NOMO-1 treated with dmso at 0.1 percent for 144 hours (cell line): ENCODE measurements around the gene UBA3.

ENCODE experiments used
- DNase-seq: peaks from one replicate; lab custom pipeline; 2025; ENCODE audit not compliant: unreplicated experiment; lab: John Stamatoyannopoulos, UW

Gene UBA3

GRCh38 chr3:69099576-69099975 is 19.4 kb upstream of the UBA3 start:
- DNase-seq, result no peak

GRCh38 chr3:69097407-69098086 is 17.4 kb upstream of the UBA3 start:
- no peak for DNase-seq

- DNase-seq, result no peak
Observed at GRCh38 chr3:69096299-69096698, 16.1 kb upstream of the UBA3 start.

DNA sequence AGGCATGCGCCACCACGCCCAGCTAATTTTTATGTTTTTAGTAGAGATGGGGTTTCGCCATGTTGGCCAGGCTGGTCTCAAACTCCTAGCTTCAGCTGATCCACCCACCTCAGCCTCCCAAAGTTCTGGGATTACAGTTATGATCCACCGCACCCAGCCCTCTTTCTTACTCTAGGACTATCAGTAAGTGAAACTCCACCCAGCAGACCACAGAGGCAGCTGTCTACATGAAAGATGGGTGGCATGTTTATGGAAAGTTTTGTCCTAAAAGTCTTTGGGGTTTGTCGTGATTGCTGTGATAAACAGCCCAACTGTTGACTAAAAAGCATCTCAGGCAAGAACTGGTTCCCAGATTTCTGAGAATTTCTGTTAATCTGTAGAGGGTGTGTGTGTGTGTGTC is 15.5 kb upstream of the UBA3 start:
- DNase-seq, result no peak

DNA sequence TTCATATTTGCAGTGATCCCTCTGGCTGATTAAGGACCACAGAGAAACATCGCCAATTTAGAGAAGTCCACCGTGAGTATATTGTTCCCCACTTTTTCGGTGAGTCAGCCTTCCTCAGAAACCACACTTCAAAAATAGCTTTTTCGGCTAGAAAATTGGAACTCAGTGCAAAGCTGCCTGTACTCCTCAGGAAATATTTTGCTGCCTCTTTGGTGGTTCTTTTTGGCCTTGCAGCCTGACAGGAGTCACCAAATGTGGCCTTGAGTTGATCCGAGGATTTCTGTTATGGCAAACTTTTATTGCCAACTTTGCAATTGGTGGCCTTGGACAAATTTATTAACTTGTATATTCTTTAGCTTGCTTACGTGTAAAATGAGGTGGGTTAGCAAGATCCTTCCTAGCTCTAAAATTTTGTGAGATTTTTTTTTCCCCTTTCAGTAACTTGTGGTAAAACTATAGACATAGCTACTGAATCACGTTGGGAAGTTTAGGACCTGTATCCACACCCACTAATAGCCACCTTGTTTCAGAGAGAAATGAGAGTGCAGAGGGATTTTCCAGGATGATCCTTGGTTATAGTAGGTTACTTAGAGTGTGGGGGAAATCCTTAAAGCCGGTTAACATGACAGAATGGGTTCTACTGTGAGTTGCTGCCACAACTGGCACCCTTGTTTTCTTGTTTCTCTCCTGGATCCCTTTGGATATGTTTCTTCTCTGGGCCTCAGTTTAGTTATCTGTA is 14.5 kb upstream of the UBA3 start:
- peak; percentile 68 for DNase-seq

DNA sequence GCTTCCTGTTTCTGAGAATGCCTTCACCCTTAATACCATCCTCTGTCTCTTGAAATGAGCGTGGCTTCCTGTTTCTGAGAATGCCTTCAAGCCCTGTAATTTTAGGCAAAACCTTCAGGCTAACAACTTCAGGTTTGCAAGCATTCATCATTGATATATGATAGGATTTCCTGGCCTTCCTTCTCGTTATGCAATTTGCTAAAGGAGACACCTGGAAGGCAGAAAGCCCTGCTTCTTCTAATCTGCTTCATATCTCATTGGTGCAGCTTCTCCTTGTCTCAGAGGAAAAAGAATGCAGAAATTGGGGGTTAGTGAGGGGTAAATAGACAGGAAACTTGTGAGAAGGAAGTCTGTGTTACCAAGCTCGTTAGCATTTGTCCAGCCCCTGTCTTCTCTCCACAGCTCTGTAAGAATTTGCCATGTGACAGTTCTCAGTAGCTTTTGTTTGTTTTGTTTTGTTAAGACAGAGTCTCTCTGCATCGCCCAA is 11.9 kb upstream of the UBA3 start:
- DNase-seq, result peak; percentile 51

DNA sequence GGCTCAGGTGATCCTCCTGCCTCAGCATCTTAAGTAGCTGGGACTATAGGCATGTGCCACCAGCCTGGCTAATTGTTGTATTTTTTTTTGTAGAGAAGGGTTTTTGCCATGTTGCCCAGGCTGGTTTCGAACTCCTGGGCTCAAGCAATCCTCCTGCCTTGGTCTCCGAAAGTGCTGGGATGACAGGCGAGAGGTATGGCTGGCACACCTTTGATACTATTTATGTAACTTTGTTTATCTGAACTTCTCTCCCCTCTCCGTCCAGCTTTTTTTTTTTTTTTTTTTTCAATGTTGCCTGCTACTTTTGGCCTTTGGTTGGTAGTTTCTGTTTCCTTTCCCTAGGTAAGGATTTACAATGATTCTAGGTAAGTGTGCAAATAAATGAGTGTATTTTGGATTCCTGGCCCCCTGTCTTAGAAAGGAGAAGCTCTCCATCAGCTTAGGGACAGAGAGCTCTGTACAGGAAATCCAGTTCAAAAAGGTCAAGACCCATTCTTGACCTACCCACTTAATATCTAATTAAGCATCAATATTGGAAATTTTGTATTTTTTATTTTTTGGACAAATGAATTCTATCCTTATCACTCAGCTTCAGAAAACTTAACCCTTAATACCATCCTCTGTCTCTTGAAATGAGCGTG is 11.3 kb upstream of the UBA3 start:
- no peak for DNase-seq

DNA sequence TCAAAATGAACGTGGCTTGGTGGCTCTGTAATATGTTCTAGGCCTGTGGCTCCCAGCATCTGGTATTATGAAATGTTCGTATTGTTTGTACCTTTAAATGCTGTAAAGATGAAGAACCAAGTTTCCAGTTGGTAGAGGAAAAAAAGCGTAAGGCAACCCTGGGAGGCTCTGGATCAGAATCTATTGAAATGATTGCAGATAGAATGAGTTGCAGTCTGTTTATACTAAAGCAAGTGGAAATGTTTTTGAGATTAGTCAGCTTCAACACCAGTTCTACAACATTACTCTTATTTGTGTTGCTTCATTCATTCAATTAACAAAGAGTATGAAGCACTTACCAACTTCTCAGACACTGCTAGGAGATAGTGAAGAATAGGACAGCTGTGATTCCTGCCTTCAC is 9.9 kb upstream of the UBA3 start:
- DNase-seq, result no peak

- no peak for DNase-seq
Observed at GRCh38 chr3:69088063-69088462, 7.9 kb upstream of the UBA3 start.

DNA sequence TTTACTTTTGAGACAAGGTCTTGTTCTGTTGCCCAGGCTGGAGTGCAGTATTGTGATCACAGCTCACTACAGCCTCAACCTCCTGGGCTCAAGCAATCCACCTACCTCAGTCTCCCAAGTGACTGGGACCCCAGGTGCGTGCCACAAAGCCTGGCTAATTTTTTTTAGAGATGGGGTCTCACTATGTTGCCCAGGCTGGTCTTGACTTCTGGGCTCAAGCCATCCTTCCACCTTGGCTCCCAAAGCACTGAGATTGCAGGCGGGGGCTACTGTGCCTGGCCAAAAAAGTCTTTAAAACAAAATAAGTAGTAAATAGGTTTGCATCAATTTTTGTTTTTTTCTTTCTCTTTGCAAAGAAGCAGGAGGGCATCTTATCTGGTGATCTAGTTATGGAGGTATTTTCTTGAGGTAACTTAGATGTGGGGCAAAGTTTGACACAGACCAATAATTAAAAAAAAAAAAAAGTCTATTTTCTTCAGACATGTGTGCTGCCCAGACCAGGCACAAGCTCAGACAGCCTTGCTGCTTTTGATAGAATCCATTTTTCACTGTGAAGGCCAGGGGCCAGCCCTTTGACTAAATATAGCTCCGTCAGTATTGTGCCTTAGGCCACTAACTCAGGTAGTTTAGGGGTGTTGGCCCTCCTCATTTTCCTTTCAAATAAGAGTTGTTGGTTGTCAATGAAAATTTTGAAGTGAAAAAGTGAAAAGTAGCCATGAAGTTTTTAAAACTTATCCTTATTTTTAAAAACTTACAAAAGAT is 7.0 kb upstream of the UBA3 start:
- DNase-seq, result no peak

DNA sequence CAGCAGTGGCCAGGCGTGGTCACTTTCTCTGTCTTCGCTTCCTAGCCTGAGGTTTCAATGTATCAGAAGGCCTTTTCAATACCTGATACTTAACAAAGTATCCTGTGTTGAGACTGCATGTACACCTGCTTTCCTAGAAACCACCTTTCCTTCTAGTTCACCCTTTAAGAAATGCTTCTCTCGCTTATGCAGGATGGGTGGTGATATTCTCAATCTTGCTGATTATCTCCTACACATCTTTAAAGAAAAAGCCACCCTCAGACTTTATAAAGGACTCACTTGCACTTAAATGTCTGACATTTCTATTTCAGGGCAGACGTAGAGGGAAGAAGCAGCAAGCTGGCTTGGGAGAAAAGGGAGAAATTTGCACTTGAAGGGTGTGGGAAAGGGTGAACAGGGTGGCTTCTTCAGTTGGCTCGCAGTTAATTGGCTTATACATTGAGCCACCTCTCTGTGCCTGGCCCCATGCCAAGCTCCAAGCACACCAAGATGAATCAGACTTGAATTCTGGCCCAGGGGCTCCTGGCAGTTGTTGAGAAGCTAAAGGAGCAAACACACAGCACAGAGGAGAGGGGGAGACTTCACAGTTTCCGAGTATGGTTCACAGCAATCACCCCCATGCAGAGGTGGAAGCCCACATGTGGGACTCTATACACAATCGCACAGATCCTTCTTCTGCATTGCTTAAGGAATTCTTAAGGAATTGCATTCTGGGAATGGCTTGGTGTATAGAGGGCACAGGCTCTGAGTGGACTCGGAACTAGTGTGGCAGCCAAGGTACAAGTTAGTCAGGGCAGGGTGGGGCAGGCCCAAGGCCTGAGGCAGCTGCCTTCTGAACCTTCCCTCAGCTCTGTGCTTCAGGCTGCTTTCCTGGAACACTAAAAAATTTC is 5.9 kb upstream of the UBA3 start:
- DNase-seq, result peak; percentile 29

- no peak for DNase-seq
Observed at GRCh38 chr3:69085168-69085832, 5.1 kb upstream of the UBA3 start.

DNA sequence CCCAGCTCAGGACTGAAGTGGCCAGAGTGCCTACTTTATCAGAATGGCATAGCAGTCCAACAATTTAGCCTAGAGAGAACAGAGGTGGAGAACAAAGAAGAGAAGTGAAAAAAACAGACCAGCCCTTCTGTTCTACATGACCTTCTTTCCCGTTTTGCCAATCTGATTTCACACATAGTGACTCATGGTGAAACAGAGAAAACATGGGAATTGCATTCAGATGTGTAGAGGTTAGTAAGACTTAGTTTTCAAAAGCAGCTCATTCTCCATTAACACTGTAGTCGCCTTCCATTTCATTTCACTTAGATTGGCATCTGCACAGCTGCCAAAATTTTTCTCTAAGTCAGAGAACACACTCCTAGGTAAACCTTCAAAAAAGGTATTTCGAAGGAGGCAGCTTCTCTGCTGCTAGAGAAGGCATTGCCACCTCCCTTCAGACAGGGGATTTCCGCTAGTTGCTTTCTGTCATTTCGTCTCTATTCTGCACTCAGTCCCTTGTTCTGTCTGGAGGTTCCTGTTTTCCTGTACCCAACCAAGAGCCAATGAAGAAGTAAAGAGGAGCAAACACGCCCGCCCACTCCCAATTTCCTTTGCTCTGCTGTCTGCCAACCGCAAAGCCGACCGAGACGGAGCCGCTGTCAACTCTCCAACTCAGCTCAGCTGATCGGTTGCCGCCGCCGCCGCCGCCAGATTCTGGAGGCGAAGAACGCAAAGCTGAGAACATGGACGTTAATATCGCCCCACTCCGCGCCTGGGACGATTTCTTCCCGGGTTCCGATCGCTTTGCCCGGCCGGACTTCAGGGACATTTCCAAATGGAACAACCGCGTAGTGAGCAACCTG is 4.4 kb upstream of the UBA3 start, which contains the start of gene ARL6IP5:
TSS of gene ARL6IP5 (plus strand) at position 612 of the 842 bp plus-strand sequence. CDS start at position 723, 111 bp downstream.
- DNase-seq, result peak; percentile 99

GRCh38 chr3:69082805-69083204 is 2.6 kb upstream of the UBA3 start:
- peak; percentile 63 for DNase-seq

GRCh38 chr3:69082361-69082760 is 2.2 kb upstream of the UBA3 start:
- no peak for DNase-seq

- no peak for DNase-seq
Observed at GRCh38 chr3:69081583-69082262, 1.6 kb upstream of the UBA3 start.

DNA sequence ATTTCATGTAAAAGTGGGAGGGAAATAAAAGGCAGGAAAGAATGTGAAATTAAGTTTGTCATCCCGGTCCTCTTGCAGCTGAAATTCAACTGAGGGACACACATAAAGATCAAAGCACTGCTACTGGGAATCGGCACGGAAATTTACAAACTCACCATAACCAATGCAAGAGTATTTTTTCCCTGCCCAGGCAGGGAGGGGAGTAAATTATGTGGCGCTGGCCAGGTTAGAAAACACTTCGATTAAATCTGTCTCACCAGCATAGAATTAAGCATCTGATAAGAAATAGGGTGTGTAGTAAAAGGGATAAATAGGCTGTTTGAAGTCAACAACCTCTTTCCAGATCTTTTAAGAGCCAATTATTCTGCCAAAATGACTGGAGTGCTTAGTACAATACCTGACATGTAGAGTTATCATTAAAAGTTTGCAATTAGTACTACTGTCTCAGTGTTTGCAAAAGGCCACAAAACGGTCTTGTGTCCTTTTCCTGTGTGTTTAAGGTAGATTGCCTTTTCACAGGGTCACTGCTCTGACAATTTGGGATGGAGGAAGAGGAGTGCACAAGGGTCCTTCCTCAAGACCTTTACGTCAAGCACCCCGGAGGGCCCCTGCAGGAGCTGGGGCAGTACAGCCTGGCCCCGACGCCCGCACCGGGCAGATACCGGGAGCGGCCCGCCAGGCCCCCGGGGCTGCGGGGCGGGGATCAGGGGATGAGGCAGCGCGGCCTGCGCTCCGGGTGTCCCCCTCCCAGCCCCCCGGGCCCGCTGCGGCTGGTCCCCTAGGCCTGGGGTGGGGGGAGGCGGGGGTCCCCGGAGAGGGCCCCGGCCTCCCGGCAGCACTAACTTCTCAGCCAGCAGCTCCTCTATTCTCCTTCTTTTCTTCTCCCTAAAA is 651 bp downstream of the UBA3 start:
- no peak for DNase-seq
